ENCODE results near the gene CRKL.

Gene CRKL

DNA sequence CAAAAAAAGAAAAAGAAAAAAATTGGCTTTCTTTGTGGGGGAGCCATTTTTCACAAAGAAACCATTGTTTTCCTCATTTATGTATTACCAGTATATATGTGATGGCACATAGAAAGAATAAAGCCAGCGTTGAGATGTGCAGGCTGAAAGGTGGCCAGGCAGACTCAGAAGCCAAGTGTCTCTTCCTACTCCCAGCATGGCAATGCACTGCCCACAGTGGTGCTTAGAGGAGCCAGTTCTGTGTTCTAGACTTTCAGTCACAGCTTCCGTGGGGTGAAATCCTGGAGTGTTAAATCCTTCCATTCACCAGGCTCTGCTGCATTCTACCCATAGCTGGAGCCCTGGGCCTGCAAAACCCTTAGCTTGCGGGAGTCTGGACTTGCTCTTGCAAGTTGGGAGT, 39.5 kb upstream of the CRKL start:
- no peak for TF ChIP-seq TARDBP (IDR thresholded peaks at IDR 0.05)
- TF ChIP-seq FOXM1 (IDR thresholded peaks at IDR 0.05; ENCODE audit: borderline replicate concordance), result no peak
- no peak for TF ChIP-seq ELF4 (IDR thresholded peaks at IDR 0.05)
- no peak for TF ChIP-seq SUZ12 (IDR thresholded peaks at IDR 0.05)
- no peak for TF ChIP-seq SP1 (IDR thresholded peaks at IDR 0.05)
- no peak for TF ChIP-seq FOXA1 (IDR thresholded peaks at IDR 0.05)
- TF ChIP-seq, protein P1, sequence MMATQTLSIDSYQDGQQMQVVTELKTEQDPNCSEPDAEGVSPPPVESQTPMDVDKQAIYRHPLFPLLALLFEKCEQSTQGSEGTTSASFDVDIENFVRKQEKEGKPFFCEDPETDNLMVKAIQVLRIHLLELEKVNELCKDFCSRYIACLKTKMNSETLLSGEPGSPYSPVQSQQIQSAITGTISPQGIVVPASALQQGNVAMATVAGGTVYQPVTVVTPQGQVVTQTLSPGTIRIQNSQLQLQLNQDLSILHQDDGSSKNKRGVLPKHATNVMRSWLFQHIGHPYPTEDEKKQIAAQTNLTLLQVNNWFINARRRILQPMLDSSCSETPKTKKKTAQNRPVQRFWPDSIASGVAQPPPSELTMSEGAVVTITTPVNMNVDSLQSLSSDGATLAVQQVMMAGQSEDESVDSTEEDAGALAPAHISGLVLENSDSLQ (IDR thresholded peaks at IDR 0.05), result no peak
- no peak for TF ChIP-seq ZNF384 (IDR thresholded peaks at IDR 0.05)
- TF ChIP-seq CTBP1 (IDR thresholded peaks at IDR 0.05; ENCODE audit: borderline replicate concordance), result no peak
- no peak for TF ChIP-seq NFRKB (IDR thresholded peaks at IDR 0.05)
- TF ChIP-seq HDGF (IDR thresholded peaks at IDR 0.05; ENCODE audit: borderline replicate concordance), result no peak
- no peak for TF ChIP-seq LEF1 (IDR thresholded peaks at IDR 0.05; ENCODE audit: borderline replicate concordance)
- no peak for TF ChIP-seq FOXK2 (IDR thresholded peaks at IDR 0.05)
- no peak for TF ChIP-seq L3MBTL2 (conservative IDR thresholded peaks at IDR 0.05)
- no peak for TF ChIP-seq ARNT (IDR thresholded peaks at IDR 0.05)
- no peak for TF ChIP-seq BHLHE40 (IDR thresholded peaks at IDR 0.05; ENCODE audit: borderline replicate concordance)
- ChIA-PET CTCF (no interaction called here), POLR2A (interaction anchor here (0.7 kb wide), 1 partner anchor 20 kb away, joined by 3 read pairs; no protein-coding TSS in a partner anchor)
- no peak for DNase-seq (ENCODE audit: extremely low spot score)

DNA sequence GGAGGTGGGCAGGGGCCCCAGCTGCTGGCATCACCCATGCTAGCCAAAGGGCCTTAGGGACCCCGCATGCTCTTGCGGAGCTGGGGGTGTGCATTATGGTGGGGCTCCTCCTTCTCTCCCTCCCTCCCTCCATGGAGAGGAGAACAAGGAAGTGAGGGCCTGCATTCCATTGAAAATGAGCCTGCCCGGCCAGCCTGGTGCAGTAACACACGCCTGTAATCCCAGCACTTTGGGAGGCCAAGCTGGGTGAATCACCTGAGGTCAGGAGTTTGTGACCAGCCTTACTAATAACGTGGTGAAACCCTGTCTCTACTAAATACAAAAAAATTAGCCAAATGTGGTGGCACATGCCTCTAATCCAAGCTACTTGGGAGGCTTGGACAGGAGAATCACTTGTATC, 36.0 kb upstream of the CRKL start:
- TF ChIP-seq L3MBTL2 (conservative IDR thresholded peaks at IDR 0.05), result no peak
- TF ChIP-seq SUZ12 (IDR thresholded peaks at IDR 0.05), result no peak
- no peak for TF ChIP-seq FOXM1 (IDR thresholded peaks at IDR 0.05; ENCODE audit: borderline replicate concordance)
- TF ChIP-seq HDGF (IDR thresholded peaks at IDR 0.05; ENCODE audit: borderline replicate concordance), result no peak
- TF ChIP-seq ELF4 (IDR thresholded peaks at IDR 0.05), result no peak
- TF ChIP-seq ARNT (IDR thresholded peaks at IDR 0.05), result no peak
- no peak for TF ChIP-seq FOXA1 (IDR thresholded peaks at IDR 0.05)
- TF ChIP-seq TARDBP (IDR thresholded peaks at IDR 0.05), result no peak
- no peak for TF ChIP-seq LEF1 (IDR thresholded peaks at IDR 0.05; ENCODE audit: borderline replicate concordance)
- TF ChIP-seq FOXK2 (IDR thresholded peaks at IDR 0.05), result no peak
- no peak for TF ChIP-seq BHLHE40 (IDR thresholded peaks at IDR 0.05; ENCODE audit: borderline replicate concordance)
- TF ChIP-seq CTBP1 (IDR thresholded peaks at IDR 0.05; ENCODE audit: borderline replicate concordance), result no peak
- TF ChIP-seq NFRKB (IDR thresholded peaks at IDR 0.05), result no peak
- no peak for TF ChIP-seq ZNF384 (IDR thresholded peaks at IDR 0.05)
- no peak for TF ChIP-seq SP1 (IDR thresholded peaks at IDR 0.05)
- TF ChIP-seq, protein P1 (IDR thresholded peaks at IDR 0.05), result no peak
- POLR2A ChIA-PET, result no interaction called here
- DNase-seq (ENCODE audit: extremely low spot score), result no peak
- CTCF ChIA-PET, result interaction anchor here (0.7 kb wide), 1 partner anchor 75 kb away, joined by 4 read pairs; no protein-coding TSS in a partner anchor

DNA sequence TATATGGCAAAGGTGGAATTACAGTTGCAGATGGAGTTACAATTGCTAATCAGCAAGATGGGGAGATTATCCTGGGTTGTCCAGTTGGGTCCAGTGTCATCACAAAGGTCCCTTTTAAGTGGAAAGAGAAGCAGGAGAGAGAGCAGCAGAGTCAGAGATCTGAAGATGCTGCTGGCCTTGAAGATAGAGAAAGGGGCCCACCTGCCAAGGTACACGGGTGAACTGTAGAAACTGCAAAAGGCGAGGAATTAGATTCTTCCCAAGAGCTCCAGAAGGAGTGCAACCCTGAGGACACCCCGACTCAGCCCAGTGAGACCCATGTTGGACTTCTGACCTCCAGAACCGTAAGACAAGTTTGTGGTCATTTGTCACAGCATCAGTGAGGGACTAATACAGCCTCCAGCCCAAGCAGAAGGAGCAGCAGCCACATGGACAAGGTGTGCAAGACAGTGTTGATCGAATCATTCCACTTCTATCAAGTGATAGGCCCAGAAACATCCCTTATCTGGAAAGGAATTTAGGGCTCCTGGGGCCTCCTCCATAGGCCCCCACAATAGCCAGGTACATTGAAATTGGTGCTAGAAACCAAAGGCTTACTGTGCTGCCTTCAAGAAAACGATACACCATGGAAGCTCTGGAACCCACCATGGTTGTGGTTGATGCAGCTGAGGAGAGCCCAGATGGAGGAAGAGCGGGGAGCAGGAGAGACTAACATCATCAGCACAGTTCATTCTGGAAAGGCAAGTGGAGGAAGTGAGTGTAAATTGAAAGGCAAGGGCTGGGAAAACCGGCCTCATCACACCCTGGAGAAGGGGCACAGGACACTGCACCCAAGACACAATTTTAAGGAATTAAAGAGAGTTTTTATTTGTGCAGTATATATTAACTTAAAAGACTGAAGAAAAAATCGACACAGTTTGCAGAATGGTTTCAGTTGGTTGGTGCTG, 35.1 kb upstream of the CRKL start:
- CTCF ChIA-PET, result no interaction called here
- DNase-seq (ENCODE audit: extremely low spot score), result no peak
- POLR2A ChIA-PET, result interaction anchor here (1.5 kb wide), 1 partner anchor 100 kb away, joined by 3 read pairs; the partner anchor contains the start of gene LZTR1
- TF ChIP-seq SP1 (IDR thresholded peaks at IDR 0.05), result no peak
- no peak for TF ChIP-seq HDGF (IDR thresholded peaks at IDR 0.05; ENCODE audit: borderline replicate concordance)
- TF ChIP-seq NFRKB (IDR thresholded peaks at IDR 0.05), result no peak
- TF ChIP-seq BHLHE40 (IDR thresholded peaks at IDR 0.05; ENCODE audit: borderline replicate concordance), result no peak
- TF ChIP-seq ELF4 (IDR thresholded peaks at IDR 0.05), result no peak
- no peak for TF ChIP-seq FOXK2 (IDR thresholded peaks at IDR 0.05)
- no peak for TF ChIP-seq SUZ12 (IDR thresholded peaks at IDR 0.05)
- TF ChIP-seq L3MBTL2 (conservative IDR thresholded peaks at IDR 0.05), result no peak
- no peak for TF ChIP-seq LEF1 (IDR thresholded peaks at IDR 0.05; ENCODE audit: borderline replicate concordance)
- no peak for TF ChIP-seq TARDBP (IDR thresholded peaks at IDR 0.05)
- TF ChIP-seq ZNF384 (IDR thresholded peaks at IDR 0.05), result no peak

DNA sequence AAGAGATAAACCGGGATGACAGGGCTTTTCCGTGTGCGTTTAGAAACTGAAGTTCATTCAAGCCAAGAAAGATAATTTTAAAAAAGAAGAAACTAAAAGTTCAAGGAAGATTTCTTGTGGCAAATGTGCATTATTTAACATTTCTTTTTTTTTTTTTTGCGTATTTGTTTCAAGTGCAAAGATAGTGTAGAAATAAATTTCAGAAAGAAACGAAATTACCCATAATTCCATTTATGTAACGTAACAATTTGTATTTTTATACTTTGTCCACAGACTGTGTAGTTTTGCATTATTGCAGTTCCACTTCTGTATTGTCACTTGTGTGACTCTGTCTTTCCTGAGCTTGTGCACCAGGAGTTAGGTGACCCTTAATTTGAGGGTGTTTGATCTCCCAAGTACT, 34.4 kb upstream of the CRKL start:
- ChIA-PET POLR2A (interaction anchor here (1.5 kb wide), 1 partner anchor 99 kb away, joined by 3 read pairs; the partner anchor contains the start of gene LZTR1), CTCF (no interaction called here)
- TF ChIP-seq TARDBP (IDR thresholded peaks at IDR 0.05), result no peak
- no peak for TF ChIP-seq SP1 (IDR thresholded peaks at IDR 0.05)
- TF ChIP-seq ARNT (IDR thresholded peaks at IDR 0.05), result no peak
- TF ChIP-seq BHLHE40 (IDR thresholded peaks at IDR 0.05; ENCODE audit: borderline replicate concordance), result no peak
- no peak for TF ChIP-seq FOXA1 (IDR thresholded peaks at IDR 0.05)
- no peak for TF ChIP-seq LEF1 (IDR thresholded peaks at IDR 0.05; ENCODE audit: borderline replicate concordance)
- TF ChIP-seq, protein P1 (IDR thresholded peaks at IDR 0.05), result no peak
- TF ChIP-seq L3MBTL2 (conservative IDR thresholded peaks at IDR 0.05), result no peak
- no peak for TF ChIP-seq SUZ12 (IDR thresholded peaks at IDR 0.05)
- no peak for TF ChIP-seq FOXM1 (IDR thresholded peaks at IDR 0.05; ENCODE audit: borderline replicate concordance)
- no peak for TF ChIP-seq ELF4 (IDR thresholded peaks at IDR 0.05)
- no peak for DNase-seq (ENCODE audit: extremely low spot score)

DNA sequence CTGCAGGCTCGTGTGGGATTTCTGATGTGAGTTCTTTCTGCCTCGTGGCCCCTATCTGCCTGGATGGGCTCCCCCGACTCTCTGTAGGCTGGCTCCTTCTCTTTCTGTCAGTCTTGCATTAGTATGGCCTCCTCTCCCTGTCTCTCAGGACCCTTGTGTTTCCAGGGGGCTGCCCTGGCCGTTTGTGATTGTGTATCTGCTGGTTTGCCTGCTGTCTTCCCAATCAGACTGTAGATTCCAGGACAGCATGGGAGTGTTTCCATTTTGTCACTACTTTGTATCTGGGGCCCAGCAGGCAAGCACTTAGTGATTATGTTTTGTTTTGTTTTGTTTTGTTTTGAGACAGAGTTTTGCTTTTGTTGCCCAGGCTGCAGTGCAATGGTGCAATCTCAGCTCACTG, 32.8 kb upstream of the CRKL start:
- DNase-seq (ENCODE audit: extremely low spot score), result no peak
- TF ChIP-seq NFRKB (IDR thresholded peaks at IDR 0.05) (no peak), LEF1 (IDR thresholded peaks at IDR 0.05; ENCODE audit: borderline replicate concordance) (no peak), TARDBP (IDR thresholded peaks at IDR 0.05) (no peak), SP1 (IDR thresholded peaks at IDR 0.05) (no peak), HDGF (IDR thresholded peaks at IDR 0.05; ENCODE audit: borderline replicate concordance) (no peak)
- CTCF ChIA-PET, result interaction anchor here (0.7 kb wide), 1 partner anchor 119 kb away, joined by 3 read pairs; no protein-coding TSS in a partner anchor
- POLR2A ChIA-PET, result interaction anchor here (2.1 kb wide), 1 partner anchor 98 kb away, joined by 19 read pairs; the partner anchor contains the start of gene LZTR1

All from HEK293T (cell line).